NCI-H1092 treated with DMSO at 0.1 percent for 48 hours (cell line): Measurements from ENCODE around the gene SPNS2.

Source experiments
- DNase-seq: peaks from one replicate; lab custom pipeline; 2025; lab: John Stamatoyannopoulos, UW

Gene SPNS2, protein sequence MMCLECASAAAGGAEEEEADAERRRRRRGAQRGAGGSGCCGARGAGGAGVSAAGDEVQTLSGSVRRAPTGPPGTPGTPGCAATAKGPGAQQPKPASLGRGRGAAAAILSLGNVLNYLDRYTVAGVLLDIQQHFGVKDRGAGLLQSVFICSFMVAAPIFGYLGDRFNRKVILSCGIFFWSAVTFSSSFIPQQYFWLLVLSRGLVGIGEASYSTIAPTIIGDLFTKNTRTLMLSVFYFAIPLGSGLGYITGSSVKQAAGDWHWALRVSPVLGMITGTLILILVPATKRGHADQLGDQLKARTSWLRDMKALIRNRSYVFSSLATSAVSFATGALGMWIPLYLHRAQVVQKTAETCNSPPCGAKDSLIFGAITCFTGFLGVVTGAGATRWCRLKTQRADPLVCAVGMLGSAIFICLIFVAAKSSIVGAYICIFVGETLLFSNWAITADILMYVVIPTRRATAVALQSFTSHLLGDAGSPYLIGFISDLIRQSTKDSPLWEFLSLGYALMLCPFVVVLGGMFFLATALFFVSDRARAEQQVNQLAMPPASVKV

DNA sequence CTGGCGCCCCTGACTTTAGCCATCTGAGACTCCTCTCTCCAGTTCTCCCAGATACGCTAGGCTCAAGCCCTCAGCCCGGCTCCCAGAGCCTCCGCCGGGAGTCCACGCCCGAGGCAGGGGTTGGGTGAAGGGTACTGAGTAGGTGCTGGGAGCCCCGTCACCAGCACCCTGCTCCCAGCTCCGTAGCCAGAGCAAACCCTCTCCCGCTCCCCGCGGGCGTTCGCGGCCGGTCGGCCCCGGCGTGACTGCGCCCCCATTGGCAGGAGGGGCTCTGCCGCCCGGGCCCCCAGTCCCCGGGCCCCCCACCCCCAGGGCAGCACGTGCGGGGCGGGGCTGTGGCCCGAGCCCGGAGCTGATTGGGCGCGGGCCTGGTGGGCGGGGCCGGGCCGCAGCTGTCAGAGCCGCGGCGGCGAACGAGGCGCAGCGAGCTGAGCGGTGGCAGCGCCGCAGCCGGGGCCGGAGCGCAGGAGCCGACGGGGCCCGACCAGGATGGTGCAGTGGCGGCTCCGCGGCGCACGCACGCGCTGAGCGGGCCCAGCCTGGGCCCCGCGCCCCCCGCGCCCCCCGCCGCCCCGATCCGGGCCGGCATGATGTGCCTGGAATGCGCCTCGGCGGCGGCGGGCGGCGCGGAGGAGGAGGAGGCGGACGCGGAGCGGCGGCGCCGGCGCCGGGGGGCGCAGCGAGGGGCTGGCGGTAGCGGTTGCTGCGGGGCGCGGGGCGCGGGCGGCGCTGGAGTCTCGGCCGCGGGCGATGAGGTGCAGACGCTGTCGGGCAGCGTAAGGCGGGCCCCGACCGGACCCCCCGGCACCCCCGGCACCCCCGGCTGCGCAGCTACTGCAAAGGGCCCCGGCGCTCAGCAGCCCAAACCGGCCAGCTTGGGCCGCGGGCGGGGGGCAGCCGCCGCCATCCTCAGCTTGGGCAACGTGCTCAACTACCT, at the start of gene SPNS2:
TSS of gene SPNS2 (plus strand) at position 421 of the 937 bp plus-strand sequence. CDS start at position 588, 167 bp downstream.
- DNase-seq = peak; percentile 35

DNA sequence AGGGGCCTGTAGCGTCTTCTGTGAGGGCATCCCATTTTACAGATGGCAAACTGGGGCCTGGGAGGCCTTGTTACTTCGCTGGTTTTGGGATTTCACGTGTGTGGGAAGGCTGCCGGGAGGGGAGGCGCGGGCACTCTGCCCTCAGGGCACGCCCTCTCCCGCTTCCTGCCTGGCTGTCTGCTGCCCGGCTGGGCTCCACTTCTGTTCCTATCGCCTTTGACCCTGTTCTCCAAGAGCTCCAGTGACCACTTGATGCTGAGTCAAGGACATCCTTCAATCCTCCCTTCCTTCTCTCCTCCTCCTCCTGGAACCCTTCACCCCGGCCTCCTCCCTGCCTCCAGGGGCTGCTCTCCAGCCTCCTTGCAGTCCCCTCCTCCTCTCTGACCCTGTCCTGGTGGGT, 48.9 kb upstream of the SPNS2 start:
- no peak for DNase-seq

DNA sequence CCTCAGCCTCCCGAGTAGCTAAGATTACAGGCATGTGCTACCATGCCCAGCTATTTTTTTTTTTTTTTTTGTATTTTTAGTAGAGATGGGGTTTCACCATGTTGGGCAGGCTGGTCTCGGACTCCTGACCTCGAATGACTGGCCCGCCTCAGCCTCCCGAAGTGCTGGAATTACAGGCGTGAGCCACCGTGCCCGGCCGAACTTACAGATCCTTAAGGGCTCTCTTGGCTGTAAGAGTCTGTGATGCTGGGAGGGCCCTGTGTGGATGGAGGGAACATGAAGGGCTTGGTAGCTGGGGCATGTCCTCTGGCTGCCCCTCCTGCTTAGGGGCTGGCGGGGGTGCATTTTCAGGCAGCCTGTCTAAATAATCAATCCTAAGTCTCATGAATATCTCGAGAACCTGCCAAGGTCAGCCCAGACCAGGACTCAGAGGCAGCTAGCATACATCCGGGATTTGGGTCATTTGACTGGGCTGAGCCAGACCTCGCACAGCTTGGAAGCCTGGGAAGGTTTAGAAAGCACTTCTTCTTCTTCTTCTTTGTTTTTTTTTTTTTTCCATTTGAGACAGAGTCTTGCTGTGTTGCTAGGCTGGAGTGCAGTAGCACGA, 47.9 kb upstream of the SPNS2 start:
- no peak for DNase-seq

DNA sequence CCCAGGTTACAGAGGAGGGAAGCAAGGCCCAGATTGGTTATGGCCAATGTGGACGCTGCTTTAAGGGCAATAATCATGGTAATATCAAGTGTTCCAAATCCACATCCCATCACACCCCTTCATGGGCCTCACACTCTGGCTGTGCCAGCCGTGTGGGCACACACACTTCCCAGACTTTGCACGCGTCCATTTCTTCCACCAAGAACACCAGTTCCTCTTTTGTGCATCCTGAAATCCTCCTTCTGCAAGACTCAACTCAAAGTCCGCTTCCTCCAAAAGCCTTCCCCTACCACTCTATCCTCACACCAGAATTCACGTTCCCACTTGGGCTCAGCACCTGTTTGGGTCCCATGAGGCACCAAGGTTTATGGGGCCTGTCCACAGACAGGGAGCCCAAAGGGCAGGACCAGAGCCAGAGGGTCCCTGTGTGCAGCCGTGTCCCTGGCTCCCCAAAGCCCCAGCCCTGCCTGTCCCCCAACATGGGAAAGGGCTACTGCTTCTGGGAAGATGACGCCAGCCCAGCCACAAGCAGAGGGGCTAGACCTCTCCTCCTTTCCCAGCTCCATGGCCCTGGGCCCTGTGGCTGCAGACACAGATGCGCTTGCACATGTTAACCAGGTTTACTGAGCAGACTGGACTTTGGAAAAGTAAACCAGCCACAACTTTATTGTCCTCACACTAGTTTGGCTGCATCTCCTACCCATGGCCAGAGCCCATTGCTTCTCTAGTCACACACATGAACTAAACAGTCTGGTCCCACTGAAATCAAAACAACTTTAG, 44.7 kb upstream of the SPNS2 start:
- no peak for DNase-seq

DNA sequence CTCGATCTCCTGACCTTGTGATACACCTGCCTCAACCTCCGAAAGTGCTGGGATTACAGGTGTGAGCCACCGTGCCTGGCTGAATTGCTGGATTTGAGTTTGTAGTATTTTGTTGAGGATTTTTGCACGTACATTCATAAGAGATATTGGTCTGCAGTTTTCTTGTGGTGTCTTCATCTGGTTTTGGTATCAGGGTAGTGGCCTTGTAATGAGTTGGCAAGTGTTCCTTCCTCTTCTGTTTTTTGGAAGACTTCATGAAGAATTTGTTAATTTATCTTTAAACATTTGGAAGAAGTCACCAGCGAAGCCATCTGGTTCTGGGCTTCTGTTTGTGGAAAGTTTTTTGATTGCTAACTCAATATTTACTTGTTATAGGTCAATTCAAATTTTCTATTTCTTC, 38.0 kb upstream of the SPNS2 start:
- DNase-seq = no peak

DNA sequence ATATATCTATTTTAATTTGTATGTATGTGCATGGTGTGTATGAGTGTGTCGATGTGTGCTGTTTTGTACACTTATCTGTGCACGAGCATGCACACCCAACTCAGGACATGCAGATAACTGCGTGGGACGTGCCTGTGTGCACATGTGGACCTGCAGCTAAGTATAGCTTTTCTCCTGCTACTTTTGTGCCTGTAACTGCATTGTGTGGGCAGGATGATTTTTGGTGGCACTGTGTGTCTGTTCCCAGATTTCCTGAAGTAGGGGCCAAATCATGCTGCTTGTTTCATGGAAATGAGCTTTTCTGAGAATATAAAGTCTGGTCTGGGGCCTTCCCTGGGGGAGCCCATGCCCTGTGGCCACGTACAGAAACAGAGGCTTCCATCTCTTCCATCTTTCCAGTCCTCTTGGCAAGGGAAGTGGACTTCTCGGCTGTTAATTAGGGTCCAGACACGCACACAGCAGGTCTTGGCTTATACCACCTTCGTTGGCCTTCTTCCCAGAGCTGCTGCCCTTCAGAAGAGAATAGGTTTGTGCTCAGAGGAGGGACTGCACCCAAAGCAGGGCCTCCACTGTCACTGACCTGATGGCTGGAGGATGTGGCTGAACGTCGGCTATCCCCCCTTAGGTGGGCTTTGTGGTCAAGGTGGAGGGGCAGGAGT, 34.7 kb upstream of the SPNS2 start:
- DNase-seq = peak; percentile 72

DNA sequence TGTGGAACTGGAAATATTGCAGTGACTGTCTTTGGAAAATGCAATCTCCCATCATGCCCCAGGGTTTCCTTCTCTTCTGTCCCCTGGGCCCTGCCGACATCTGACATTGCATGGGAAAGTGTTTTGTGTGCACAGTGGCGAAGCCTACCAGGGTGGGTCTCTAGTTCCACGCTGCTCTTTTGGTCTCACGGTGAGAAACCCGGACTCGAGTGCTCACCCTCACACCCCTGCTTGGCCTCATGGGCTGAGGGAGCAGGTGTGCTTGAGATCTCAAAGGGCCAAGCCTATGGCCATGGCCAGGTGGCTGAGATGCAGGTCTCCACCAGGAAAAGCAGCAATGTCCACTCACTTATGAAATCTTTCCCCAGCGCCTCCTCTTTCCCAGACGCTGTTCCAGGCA, 32.9 kb upstream of the SPNS2 start:
- DNase-seq = no peak

DNA sequence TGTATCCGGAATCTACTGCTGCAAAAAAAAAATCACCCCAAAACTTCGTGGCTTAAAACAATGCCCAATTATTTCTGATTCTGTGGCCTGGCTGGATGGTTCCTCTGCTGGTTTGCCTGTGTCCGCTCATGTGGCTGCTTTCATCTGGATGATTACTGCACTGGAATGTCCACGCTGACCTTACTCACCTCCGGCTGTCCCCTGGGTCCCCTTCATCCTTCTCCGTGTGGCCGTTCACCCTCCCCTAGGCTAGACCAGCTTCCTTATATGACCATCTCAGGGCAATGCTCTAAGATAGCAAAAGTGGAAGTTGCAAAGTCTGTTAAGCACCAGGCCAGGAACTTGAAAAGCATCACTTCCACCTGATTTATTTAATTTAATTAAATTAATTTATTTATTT, 31.4 kb upstream of the SPNS2 start:
- DNase-seq = no peak

DNA sequence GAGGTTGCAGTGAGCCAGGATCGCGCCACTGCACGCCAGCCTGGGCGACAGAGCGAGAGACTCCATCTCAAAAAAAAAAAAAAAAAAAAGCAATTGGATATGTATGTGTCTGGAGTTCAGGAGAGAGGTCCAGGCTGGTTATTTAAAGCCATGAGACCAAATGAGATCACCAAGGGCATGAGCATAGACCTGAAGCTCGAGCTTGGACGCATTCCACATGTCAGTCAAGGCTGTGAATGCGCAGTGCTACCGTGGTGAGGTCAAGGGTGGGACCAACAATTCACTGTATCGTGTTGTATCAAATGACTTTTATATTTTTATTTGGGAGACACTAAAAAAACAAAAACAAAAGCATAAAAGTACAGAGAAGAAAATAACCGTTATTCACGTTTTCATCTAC, 29.1 kb upstream of the SPNS2 start:
- DNase-seq = no peak

DNA sequence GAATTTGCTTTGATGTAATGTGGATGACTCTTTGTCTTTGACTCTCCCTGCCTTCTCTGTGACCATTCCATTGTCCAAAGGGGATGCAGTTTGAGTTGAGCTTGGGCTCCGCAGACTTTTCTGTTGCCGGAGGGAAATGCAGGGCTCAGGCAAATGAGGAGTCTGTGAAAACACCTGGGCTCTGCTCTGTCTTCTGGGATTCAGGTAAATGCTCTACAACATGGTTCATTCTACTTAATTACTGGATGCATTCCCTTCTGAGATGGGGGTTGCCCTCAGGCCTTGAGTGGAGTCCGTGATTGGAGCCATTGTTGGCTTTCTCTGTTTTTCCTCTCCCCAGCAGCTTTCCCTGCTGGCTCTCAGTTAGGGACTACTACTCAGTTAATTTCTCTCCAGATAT, 26.4 kb upstream of the SPNS2 start:
- no peak for DNase-seq

DNA sequence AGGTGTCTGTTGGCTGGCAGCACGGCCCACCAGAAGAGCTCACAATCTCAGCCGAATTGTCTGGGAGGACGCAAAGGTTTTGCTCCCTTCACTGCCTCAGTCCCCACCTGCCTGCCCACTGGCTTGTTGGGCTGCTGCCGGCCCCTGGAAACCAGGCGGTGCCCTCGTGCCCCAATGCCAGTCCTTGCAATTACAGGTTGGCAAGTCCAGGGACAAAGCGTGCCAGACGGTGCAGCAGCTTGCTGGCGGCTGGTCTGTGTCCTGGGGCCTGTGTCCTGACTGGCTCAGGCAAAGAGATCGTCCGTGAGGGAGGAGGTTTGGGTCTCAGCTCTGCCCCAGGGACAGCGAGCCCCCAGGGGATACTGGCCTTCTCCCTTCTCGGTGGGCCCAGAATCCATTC, 24.6 kb upstream of the SPNS2 start:
- no peak for DNase-seq

DNA sequence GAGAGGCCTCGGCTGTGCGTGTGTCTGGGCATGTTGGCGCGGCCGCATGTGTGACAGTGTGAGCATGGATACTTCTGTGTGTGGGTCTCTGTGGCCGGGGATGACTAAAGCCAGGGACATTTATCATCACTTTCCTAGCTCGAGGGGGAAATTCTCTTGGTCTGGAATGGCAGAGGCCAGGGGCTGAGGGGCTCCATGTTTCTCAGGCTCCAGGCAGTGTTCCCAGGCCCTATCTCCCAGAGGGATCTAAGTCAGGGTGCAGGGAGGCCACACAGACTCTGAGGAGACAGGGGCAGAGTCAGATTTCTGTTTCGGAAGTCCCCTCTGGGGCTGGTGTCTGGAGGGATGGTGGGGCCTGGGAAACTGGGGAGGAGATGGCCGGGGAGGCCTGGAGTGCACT, 23.7 kb upstream of the SPNS2 start:
- no peak for DNase-seq

DNA sequence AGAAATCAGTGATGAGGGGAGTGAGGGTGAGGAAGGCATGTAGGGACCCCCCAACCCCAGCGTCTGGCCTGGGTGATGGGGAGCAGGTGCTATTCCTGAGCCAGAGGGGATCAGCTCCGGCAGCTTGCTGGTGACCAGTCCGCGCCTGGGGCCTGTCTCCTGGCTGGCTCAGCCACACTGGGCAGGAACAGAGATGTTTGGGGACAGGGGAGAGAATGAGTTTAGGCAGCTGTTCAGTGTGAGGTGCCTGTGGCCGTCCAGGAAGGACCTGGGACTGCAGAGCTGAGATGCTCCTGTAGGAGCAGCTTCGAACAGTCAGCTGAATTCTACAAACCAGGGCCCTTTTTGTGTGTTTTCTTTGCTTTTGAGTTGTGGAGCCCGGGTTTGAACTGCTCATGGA, 23.2 kb upstream of the SPNS2 start:
- no peak for DNase-seq

DNA sequence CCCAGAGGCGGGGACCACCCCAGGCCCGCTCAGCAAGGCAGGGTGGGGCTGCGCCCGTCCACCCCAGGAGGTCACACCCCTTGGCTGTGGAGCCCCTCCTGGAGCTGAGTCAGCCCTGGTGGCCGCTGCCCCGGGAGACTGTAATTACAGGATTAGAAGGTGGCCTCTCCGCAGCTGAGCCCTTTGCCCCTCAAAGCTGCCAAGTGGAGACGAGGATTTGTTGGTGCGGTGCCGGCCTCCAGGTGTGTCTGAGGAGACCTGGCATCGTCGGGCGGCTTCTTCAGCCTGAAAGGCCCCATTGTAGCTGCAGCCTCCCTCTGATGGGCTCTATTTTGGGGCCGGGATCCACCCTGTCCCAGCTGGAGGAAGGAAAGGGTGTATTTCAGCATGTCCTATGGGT, 22.7 kb upstream of the SPNS2 start:
- no peak for DNase-seq

DNA sequence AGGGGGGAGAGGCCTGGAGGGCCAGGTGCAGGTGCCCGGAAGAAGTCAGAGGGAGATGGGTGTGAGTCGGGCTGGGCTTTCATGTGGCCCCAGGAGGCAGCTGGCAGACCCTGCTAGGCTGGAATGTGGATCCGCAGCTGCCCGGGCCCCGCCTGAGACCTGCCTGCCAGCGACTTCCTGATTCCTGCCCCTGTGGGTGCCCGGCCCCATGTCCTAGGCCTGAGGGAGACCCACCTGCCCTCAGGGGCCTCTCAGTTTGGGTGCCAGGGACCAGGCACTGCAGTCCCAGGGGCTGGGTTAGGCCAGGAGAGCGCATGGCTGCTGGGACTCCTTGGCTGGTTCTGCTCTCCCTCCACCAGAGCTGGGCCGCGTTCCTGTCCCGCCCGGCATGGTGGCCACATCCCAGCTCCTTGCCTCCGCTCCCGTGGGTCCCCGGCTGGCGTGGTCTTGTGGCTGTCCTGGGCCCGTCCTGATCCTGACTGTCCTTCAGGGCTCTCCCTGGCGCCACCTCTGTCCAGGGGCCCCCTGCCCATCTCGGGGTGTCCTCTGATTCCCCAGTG, 22.1 kb upstream of the SPNS2 start:
- no peak for DNase-seq

DNA sequence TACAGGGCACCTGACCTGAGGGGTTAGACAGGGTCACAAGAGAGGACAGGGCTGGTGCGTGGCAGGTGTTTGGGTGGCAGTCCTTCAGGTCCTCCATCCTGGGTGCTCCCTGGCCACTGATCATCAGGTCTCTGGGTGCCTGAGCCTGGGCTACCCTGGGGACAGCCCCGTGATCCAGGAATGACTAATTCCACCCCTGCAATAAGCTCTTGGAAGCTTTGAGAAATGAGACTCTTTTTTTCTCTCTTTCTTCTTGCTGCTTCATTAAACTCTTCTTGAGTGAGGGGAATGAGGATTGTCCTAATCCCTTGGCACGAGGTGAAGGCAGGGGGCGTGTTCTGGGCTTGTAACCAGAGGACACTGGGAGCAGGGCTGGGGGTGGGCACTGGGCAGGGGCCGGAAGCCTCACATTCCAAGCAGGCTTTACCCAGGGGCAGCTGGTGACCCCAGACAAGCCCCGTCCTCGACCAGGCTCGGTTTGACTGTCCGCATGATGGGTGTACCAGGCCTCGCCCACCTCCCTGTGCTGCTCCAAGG, 21.4 kb upstream of the SPNS2 start:
- no peak for DNase-seq

DNA sequence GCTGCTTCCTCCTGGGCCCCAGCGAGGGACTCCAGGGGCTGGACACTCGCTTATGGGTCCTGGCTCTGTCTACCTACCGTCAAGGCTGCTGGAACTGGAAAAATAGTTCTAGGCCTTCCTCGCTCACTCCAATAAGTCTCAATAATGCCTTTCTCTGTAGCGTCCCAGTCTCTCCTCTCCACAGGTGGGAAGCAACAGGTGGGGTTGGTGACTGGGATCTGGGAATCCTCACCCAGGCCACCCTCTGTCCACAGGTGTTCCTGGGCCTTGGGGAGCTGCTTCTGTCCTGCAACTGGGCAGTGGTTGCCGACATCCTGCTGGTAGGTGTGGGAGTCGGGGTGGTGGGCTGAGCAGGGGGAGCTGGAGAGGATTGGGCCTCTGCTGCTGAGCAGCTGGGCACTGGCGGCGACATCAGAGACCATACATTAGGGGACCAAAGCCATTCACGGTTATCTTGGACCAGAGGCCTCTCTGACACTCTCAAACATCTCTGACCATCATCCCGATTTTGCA, 20.3 kb upstream of the SPNS2 start:
- DNase-seq = no peak

DNA sequence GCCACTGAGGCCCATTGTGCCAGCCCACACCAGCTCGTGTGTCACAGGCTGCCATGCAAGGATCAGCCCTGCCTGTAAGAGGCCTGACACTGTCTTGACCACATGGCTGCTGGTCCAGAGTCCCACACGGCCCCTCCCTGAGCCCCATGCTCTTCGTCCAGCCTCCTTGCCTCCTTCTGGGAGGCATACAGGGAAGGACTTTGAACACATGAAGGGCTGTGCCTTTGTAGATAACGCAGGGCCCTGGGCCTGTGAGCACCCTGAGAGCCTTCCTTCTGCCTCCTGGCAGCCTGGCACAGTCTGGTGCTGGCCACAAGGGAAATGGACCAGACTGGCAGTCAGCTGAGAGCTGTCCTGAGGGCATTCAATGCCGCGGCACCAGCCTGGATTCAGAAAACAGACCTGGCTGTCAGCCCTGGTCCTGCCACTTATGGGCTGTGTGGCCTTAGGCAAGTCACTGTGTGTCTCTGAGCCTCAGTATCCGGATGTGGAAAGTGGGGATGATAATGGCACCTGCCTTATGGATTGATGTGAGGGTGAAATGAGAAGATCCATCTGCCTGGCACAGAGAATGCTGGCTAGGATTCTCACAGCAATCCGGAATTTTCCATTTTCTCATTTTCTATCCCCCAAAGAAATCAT, 19.2 kb upstream of the SPNS2 start:
- no peak for DNase-seq

DNA sequence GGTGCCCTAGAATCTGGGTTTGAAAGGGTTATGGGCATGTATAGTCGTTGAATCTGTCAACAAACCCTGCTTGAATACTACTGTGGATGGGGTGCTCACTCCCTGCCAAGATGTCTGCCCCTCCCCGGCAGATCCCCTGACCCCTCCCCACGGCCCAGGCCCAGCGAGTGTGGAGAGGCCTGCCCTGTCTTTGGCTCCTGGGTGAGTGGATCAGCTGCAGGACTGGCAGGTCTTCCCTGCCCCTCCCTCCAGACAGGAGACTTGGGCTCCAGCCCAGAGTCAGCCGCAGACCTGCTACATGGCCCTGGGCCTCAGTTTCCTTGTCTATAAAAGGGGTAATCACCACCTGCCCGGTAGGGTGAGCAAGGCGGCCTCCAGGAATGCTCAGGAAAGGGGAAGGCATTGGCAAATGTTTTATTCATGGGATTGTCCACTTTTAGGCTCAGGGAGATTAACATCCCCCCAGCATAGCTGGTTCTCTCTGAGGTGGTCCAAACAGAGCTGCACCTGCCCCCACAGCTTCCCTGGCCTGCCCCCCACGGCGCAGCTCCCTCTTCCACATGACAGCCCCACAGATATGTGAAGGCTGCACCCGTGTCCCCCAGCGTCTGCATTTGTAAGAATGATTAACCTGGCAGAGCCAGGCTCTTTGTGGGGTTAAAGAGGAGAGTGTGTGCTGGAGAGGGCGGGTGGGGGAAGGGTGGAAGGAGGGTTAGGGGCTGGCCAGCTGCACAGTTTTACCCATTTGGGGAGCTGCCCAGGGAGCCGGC, 18.5 kb upstream of the SPNS2 start:
- no peak for DNase-seq
